CD4-positive, alpha-beta T cell treated with Interleukin-21 for 1 hour (primary cell): ENCODE measurements around the gene CNTNAP3B.
"Not testable (repeated sequence)": the region's sequence is repeated elsewhere in the genome, so short reads cannot be mapped to it uniquely, and the experiment has no call there.

ENCODE experiments used
- DNase-seq: peaks from one replicate; pipeline ENCODE4 v3.0.0-alpha.2; 2020

The CNTNAP3B gene

GRCh38 chr9:42129073-42129729 is at the start of gene CNTNAP3B:
Gene CNTNAP3B (minus strand): TSS chr9:42129426. CDS start chr9:42129094, 332 bp downstream.
- DNase-seq: not testable (repeated sequence)

- DNase-seq: not testable (repeated sequence)
These were observed 31.1 kb upstream of the CNTNAP3B start for GRCh38 chr9:42160299-42160698.

GRCh38 chr9:42127056-42127841 is 2.0 kb downstream of the CNTNAP3B start:
- not testable (repeated sequence) for DNase-seq

GRCh38 chr9:42121007-42121406 is 8.2 kb downstream of the CNTNAP3B start:
- not testable (repeated sequence) for DNase-seq

- not testable (repeated sequence) for DNase-seq
These were observed 33.3 kb downstream of the CNTNAP3B start for GRCh38 chr9:42095929-42096328.

GRCh38 chr9:42084559-42084952 is 44.7 kb downstream of the CNTNAP3B start:
- not testable (repeated sequence) for DNase-seq

- not testable (repeated sequence) for DNase-seq
These were observed 45.2 kb downstream of the CNTNAP3B start for GRCh38 chr9:42083877-42084558.

- not testable (repeated sequence) for DNase-seq
These were observed 48.9 kb downstream of the CNTNAP3B start for GRCh38 chr9:42080376-42080775.

GRCh38 chr9:42074868-42075267 is 54.4 kb downstream of the CNTNAP3B start:
- DNase-seq: not testable (repeated sequence)

GRCh38 chr9:42071026-42071425 is 58.2 kb downstream of the CNTNAP3B start:
- not testable (repeated sequence) for DNase-seq

- DNase-seq: not testable (repeated sequence)
These were observed 59.0 kb downstream of the CNTNAP3B start for GRCh38 chr9:42070035-42070799.

GRCh38 chr9:42053874-42054273 is 75.4 kb downstream of the CNTNAP3B start:
- DNase-seq: not testable (repeated sequence)

GRCh38 chr9:42050701-42051100 is 78.5 kb downstream of the CNTNAP3B start:
- DNase-seq: not testable (repeated sequence)

- not testable (repeated sequence) for DNase-seq
These were observed 84.7 kb downstream of the CNTNAP3B start for GRCh38 chr9:42044422-42045010.

GRCh38 chr9:42033541-42033940 is 95.7 kb downstream of the CNTNAP3B start:
- DNase-seq: not testable (repeated sequence)

- not testable (repeated sequence) for DNase-seq
These were observed 108.6 kb downstream of the CNTNAP3B start for GRCh38 chr9:42020639-42021038.

- DNase-seq: not testable (repeated sequence)
These were observed 110.9 kb downstream of the CNTNAP3B start for GRCh38 chr9:42018220-42018922.

- not testable (repeated sequence) for DNase-seq
These were observed 114.9 kb downstream of the CNTNAP3B start for GRCh38 chr9:42014317-42014716.

- DNase-seq: not testable (repeated sequence)
These were observed 137.6 kb downstream of the CNTNAP3B start for GRCh38 chr9:41991607-41992006.

- DNase-seq: not testable (repeated sequence)
These were observed 149.0 kb downstream of the CNTNAP3B start for GRCh38 chr9:41980271-41980670.

- not testable (repeated sequence) for DNase-seq
These were observed 151.1 kb downstream of the CNTNAP3B start for GRCh38 chr9:41977965-41978600.
